C4-2B (cell line): ENCODE measurements around the gene NXPE4.

ENCODE experiments used
- H3K27ac ChIP-seq: fragments of 450-650 bp; 2 replicates; pipeline ENCODE4 v1.5.1; 2017
- ZFX ChIP-seq: fragments of 450-650 bp; IDR thresholded peaks from 2 replicates; pipeline ENCODE4 v1.6.1; 2017
- TF ChIP-seq, protein P1 (sequence below): fragments of 450-650 bp; conservative IDR thresholded peaks from 2 replicates; pipeline ENCODE4 v1.5.1; 2017; ENCODE audit warnings: mild to moderate bottlenecking

Gene NXPE4

DNA sequence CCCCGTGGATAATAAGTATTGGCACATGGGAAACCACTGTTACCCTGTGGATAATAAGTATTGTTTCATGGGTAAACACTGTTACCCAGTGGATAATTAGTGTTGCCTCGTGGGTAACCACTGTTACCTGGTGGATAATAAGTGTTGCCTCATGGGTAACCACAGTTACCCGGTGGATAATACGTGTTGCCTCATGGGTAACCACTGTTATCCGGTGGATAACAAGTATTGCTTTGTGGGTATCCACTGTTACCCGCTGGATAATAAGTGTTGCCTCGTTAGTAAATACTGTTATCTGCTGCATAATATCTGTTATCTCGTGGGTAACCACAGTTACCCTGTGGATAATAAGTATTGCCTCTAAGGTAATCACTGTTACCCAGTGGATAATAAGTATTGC is 25.5 kb upstream of the NXPE4 start:
- TF ChIP-seq, protein P1, sequence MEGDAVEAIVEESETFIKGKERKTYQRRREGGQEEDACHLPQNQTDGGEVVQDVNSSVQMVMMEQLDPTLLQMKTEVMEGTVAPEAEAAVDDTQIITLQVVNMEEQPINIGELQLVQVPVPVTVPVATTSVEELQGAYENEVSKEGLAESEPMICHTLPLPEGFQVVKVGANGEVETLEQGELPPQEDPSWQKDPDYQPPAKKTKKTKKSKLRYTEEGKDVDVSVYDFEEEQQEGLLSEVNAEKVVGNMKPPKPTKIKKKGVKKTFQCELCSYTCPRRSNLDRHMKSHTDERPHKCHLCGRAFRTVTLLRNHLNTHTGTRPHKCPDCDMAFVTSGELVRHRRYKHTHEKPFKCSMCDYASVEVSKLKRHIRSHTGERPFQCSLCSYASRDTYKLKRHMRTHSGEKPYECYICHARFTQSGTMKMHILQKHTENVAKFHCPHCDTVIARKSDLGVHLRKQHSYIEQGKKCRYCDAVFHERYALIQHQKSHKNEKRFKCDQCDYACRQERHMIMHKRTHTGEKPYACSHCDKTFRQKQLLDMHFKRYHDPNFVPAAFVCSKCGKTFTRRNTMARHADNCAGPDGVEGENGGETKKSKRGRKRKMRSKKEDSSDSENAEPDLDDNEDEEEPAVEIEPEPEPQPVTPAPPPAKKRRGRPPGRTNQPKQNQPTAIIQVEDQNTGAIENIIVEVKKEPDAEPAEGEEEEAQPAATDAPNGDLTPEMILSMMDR = no peak
- no peak for TF ChIP-seq ZFX
- no peak overlapping the region for H3K27ac ChIP-seq

DNA sequence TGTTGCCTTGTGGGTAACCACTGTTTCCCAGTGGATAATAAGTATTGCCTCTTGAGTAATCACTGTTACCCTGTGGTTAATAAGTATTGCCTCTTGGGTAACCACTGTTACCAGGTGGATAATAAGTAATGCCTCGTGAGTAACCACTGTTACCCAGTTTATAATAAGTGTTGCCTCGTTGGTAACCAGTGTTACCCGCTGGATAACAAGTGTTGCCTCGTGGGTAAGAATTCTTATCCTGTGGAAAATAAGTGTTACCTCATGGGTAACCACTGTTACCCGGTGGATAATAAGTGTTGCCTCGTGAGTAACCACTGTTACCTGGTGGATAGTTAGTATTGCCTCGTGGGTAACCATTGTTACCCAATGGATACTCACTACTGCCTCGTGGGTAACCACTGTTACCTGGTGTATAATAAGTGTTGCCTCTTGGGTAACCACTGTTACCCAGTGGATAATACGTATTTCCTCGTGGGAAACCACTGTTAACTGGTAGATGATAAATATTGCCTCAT is 24.1 kb upstream of the NXPE4 start:
- no peak overlapping the region for H3K27ac ChIP-seq

DNA sequence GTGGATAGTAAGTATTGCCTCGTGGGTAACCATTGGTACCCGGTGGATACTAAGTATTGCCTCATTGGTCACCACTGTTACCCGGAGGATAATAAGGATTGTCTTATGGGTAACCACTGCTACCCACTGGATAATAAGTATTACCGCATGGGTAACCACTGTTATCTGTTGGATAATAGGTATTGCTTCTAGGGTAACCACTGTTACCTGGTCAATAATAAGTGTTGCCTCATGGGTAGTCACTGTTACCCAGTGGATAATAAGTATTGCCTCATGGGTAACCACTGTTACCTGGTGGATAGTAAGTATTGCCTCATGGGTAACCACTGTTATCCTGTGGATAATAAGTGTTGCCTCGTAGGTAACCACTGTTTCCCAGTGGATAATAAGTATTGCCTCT is 22.6 kb upstream of the NXPE4 start:
- TF ChIP-seq, protein P1 = no peak
- no peak for TF ChIP-seq ZFX

More for the DNA sequence above, 24.1 kb upstream of the NXPE4 start:
- no peak for TF ChIP-seq ZFX
- TF ChIP-seq, protein P1 = no peak

DNA sequence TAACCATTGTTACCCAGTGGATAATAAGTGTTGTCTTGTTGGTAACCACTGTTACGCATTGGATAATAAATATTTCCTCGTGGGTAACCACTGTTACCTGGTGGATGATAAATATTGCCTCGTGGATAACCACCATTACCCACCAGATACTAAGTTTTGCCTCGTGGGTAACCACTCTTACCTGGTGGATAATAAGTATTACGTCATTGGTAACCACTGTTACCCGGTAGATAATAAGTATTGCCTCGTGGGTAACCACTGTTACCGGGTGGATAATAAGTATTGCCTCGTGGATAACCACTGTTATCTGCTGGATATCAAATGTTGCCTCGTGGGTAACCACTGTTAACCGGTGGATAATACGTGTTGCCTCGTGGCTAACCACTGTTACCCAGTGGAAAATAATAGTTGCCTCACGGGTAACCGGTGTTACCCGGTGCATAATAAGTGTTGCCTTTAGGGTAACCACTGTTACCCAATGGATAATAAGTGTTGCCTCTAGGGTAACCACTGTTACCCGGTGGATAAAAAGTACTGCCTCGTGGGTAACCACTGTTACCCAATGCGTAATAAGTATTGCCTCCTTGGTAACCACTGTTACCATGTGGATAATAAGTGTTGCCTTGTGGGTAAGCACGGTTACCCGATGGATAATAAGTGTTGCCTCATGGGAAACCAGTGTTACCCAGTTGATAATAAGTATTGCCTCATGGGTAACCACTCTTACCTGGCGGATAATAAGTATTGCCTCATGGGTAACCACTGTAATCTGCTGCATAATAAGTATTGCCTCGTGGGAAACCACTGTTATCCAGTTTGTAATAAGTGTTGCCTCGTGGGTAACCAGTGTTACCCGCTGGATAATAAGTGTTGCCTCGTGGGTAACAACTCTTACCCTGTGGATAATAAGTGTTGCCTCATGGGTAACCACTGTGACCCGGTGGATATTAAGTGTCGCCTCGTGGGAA is 21.9 kb upstream of the NXPE4 start:
- H3K27ac ChIP-seq = no peak overlapping the region
- TF ChIP-seq ZFX = no peak
- TF ChIP-seq, protein P1 = no peak

More for the DNA sequence above, 22.6 kb upstream of the NXPE4 start:
- H3K27ac ChIP-seq = no peak overlapping the region

DNA sequence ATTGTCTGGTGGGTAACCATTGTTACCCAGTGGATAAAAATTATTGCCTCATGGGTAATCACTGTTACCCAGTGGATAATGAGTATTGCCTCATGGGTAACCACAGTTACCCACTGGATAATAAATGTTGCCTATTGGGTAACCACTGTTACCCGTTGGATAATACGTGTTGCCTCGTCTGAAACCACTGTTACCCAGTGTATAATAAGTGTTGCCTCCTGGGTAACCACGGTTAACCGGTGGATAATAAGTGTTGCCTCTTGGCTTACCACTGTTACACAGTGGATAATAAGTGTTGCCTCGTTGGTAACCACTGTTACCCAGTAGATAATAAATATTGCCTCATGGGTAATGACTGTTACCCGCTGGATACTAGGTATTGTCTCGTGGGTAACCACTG is 20.9 kb upstream of the NXPE4 start:
- H3K27ac ChIP-seq = no peak overlapping the region
- TF ChIP-seq, protein P1 = no peak
- no peak for TF ChIP-seq ZFX

DNA sequence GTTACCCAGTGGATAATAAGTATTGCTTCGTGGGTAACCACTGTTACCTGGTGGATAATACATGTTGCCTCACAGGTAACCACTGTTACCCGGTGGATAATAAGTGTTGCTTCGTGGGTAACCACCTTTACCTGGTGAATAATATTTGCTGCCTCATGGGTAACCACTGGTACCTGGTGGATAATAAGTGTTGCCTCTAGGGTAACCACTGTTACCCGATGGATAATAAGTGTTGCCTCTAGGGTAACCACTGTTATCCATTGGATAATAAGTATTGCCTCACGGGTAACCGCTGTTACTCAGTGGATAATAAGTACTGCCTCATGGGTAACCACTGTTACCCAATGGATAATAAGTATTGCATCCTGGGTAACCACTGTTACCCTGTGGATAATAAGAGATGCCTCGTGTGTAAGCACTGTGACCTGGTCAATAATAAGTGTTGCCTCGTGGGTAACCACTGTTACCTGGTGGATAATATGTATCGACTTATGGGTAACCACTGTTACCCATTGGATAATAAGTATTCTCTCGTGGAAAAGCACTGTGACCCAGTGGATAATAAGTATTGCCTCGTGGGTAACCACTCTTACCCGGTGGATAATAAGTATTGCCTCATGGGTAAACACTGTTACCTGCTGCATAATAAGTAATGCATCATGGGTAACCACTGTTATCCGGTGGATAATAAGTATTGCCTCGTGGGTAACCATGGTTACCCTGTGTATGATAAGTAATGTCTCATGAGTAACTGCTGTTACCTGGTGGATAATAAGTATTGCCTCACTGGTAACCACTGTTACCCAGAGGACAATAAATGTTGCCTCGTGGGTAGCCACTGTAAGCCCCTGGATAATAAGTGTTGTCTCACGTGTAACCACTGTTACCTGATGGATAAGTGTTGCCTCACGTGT is 20.1 kb upstream of the NXPE4 start:
- H3K27ac ChIP-seq = no peak overlapping the region
- no peak for TF ChIP-seq ZFX
- TF ChIP-seq, protein P1 = no peak
